ENCODE measurements around the gene PRTFDC1.

DNA sequence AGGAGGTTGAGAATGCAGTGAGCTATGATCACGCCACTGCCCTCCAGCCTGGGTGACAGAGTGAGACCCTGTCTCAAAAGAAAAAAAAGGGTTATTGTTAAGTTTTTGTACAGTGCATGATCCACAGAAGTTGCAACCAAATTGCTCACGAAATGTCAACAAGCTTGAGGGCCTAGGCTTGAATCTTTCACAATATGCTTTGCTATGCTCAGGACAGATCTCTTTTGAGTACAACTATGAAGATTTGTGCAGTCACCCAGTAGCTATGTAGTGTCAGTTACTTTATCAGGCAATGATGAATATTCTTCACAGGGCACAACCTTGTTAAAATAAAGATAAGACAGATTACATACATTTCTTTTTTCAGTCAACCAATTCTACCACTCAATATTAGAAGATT, 109.2 kb downstream of the PRTFDC1 start:
- no peak for TF ChIP-seq FOXM1 (IDR thresholded peaks at IDR 0.05; ENCODE audit: borderline replicate concordance, low read depth)
- no peak for TF ChIP-seq EGR1 (IDR thresholded peaks at IDR 0.05)
- TF ChIP-seq EP300 (IDR thresholded peaks at IDR 0.05; ENCODE audit: borderline replicate concordance) = no peak
- TF ChIP-seq YY1 (IDR thresholded peaks at IDR 0.05; ENCODE audit: low read depth) = no peak
- TF ChIP-seq TEAD4 (IDR thresholded peaks at IDR 0.05) = no peak
- no peak for TF ChIP-seq RAD21 (IDR thresholded peaks at IDR 0.05; ENCODE audit: low read depth)
- no peak for TF ChIP-seq CREB1 (IDR thresholded peaks at IDR 0.05; ENCODE audit: low read depth)
- TF ChIP-seq CEBPB (IDR thresholded peaks at IDR 0.05) = no peak
- TF ChIP-seq, protein P1, sequence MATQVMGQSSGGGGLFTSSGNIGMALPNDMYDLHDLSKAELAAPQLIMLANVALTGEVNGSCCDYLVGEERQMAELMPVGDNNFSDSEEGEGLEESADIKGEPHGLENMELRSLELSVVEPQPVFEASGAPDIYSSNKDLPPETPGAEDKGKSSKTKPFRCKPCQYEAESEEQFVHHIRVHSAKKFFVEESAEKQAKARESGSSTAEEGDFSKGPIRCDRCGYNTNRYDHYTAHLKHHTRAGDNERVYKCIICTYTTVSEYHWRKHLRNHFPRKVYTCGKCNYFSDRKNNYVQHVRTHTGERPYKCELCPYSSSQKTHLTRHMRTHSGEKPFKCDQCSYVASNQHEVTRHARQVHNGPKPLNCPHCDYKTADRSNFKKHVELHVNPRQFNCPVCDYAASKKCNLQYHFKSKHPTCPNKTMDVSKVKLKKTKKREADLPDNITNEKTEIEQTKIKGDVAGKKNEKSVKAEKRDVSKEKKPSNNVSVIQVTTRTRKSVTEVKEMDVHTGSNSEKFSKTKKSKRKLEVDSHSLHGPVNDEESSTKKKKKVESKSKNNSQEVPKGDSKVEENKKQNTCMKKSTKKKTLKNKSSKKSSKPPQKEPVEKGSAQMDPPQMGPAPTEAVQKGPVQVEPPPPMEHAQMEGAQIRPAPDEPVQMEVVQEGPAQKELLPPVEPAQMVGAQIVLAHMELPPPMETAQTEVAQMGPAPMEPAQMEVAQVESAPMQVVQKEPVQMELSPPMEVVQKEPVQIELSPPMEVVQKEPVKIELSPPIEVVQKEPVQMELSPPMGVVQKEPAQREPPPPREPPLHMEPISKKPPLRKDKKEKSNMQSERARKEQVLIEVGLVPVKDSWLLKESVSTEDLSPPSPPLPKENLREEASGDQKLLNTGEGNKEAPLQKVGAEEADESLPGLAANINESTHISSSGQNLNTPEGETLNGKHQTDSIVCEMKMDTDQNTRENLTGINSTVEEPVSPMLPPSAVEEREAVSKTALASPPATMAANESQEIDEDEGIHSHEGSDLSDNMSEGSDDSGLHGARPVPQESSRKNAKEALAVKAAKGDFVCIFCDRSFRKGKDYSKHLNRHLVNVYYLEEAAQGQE (IDR thresholded peaks at IDR 0.05; ENCODE audit: low read depth) = no peak
- no peak for TF ChIP-seq MAX (IDR thresholded peaks at IDR 0.05)
- no peak for TF ChIP-seq TAF1 (IDR thresholded peaks at IDR 0.05; ENCODE audit: low read depth)
- TF ChIP-seq, protein P2, sequence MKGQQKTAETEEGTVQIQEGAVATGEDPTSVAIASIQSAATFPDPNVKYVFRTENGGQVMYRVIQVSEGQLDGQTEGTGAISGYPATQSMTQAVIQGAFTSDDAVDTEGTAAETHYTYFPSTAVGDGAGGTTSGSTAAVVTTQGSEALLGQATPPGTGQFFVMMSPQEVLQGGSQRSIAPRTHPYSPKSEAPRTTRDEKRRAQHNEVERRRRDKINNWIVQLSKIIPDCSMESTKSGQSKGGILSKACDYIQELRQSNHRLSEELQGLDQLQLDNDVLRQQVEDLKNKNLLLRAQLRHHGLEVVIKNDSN (IDR thresholded peaks at IDR 0.05) = no peak
- no peak for TF ChIP-seq ZBTB7A (IDR thresholded peaks at IDR 0.05; ENCODE audit: low read depth)
- TF ChIP-seq NFIC (IDR thresholded peaks at IDR 0.05) = no peak
